ENCODE results near the gene VAT1L.

Gene VAT1L

GRCh38 chr16:77993111-77993985 lies 205.0 kb downstream of the VAT1L start:
- H3K9me3 Mint-ChIP-seq = peaks cover 19% of the 10 kb centered on the region
- DNase-seq = no peak
- H3K36me3 Mint-ChIP-seq (ENCODE audit: low read depth) = no peaks in the 10 kb centered on the region
- no peaks in the 10 kb centered on the region for H3K4me1 Mint-ChIP-seq
- no peak overlapping the region for H3K4me3 Mint-ChIP-seq
- H3K27ac Mint-ChIP-seq = no peak overlapping the region
- no peaks in the 10 kb centered on the region for H3K27me3 Mint-ChIP-seq
- no peak for ATAC-seq

DNA sequence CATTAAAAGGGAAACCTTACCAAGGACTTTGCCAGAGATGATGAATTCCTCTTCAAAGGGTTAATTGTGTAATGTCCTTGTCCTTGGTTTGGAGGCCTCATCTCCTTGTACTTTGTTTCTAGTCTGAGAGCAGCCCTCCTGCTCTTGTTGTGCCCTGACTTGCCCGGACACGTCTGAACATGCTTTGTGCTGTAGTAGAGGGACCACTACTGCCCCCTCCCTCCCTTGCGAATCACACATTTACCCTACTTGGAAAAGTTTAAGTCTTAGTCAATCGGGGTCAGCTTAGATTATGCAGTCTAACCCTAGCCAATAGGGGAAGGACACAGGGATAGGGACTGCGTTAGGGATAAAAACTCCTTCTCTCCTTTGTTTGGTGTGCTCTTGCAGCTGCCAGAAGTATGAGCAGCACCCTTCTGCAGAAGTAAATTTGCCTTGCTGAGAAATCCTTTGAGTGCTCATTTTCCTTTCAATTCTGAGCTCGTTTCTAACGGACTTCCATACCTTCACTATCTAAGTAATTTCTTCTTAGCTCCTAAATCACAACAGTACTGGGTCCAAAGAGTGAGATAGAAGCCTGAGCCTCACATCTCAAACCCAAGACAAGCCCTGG lies 207.6 kb downstream of the VAT1L start:
- H3K9me3 Mint-ChIP-seq = peaks cover 19% of the 10 kb centered on the region
- no peaks in the 10 kb centered on the region for H3K36me3 Mint-ChIP-seq (ENCODE audit: low read depth)
- ATAC-seq = no peak
- no peaks in the 10 kb centered on the region for H3K4me1 Mint-ChIP-seq
- peaks cover 2% of the 10 kb centered on the region for H3K27me3 Mint-ChIP-seq
- no peak overlapping the region for H3K4me3 Mint-ChIP-seq
- DNase-seq = no peak
- H3K27ac Mint-ChIP-seq = no peak overlapping the region

GRCh38 chr16:77998350-77999023 lies 210.1 kb downstream of the VAT1L start:
- Mint-ChIP-seq H3K27ac (no peak overlapping the region), H3K36me3 (ENCODE audit: low read depth) (no peaks in the 10 kb centered on the region), H3K9me3 (peaks cover 19% of the 10 kb centered on the region), H3K4me3 (no peak overlapping the region), H3K27me3 (peaks cover 2% of the 10 kb centered on the region), H3K4me1 (no peaks in the 10 kb centered on the region)
- no peak for ATAC-seq
- DNase-seq = no peak

GRCh38 chr16:78001451-78002025 lies 213.2 kb downstream of the VAT1L start:
- Mint-ChIP-seq H3K27me3 (peaks cover 7% of the 10 kb centered on the region), H3K9me3 (peaks cover 6% of the 10 kb centered on the region), H3K4me1 (no peaks in the 10 kb centered on the region), H3K27ac (no peak overlapping the region), H3K4me3 (no peak overlapping the region), H3K36me3 (ENCODE audit: low read depth) (no peaks in the 10 kb centered on the region)
- no peak for DNase-seq
- ATAC-seq = no peak

DNA sequence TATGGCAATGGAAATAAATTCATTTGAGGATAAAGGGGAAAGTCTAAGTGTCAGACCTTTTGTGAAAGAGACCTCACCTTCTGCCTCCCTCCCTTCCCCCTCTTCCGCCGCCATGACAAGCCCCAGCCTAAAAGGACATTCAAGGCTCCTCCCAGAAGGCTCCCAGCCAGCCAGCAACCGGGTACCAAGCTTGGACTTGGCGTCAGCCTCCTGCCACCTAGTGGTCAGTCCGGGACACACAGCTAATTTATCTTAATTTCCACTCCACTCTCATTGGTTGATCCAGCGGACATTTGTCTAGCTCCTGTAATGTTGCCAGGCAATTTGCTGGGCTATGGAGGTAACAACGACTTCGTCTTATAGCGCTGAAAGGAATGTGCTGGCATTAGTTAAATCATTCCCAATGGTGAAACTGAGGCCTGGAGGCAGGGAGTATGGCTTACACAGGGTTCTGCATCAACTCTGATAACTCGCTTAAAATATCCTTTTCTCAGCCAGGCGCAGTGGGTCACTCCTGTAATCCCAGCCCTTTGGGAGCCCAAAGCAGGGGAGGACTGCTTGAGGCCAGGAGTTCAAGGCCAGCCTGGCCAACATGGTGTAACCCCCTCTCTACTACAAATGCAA lies 214.7 kb downstream of the VAT1L start:
- ATAC-seq (peak; percentile 93), DNase-seq (peak; percentile 78)
- no peaks in the 10 kb centered on the region for H3K4me1 Mint-ChIP-seq
- peaks cover 7% of the 10 kb centered on the region for H3K27me3 Mint-ChIP-seq
- no peak overlapping the region for H3K27ac Mint-ChIP-seq
- H3K36me3 Mint-ChIP-seq (ENCODE audit: low read depth) = no peaks in the 10 kb centered on the region
- H3K4me3 Mint-ChIP-seq = no peak overlapping the region
- no peaks in the 10 kb centered on the region for H3K9me3 Mint-ChIP-seq

- DNase-seq (no peak), ATAC-seq (no peak)
- Mint-ChIP-seq H3K9me3 (no peaks in the 10 kb centered on the region), H3K36me3 (ENCODE audit: low read depth) (no peaks in the 10 kb centered on the region), H3K4me3 (no peak overlapping the region), H3K4me1 (no peaks in the 10 kb centered on the region), H3K27ac (no peak overlapping the region), H3K27me3 (peaks cover 10% of the 10 kb centered on the region)
These were observed 216.2 kb downstream of the VAT1L start for GRCh38 chr16:78004517-78004916.

GRCh38 chr16:78005881-78006280 lies 217.5 kb downstream of the VAT1L start:
- H3K36me3 Mint-ChIP-seq (ENCODE audit: low read depth) = no peaks in the 10 kb centered on the region
- no peak overlapping the region for H3K4me3 Mint-ChIP-seq
- no peaks in the 10 kb centered on the region for H3K4me1 Mint-ChIP-seq
- H3K27me3 Mint-ChIP-seq = peaks cover 10% of the 10 kb centered on the region
- H3K9me3 Mint-ChIP-seq = no peaks in the 10 kb centered on the region
- H3K27ac Mint-ChIP-seq = no peak overlapping the region
- peak; percentile 3 for DNase-seq
- ATAC-seq = no peak

GRCh38 chr16:78007121-78007520 lies 218.8 kb downstream of the VAT1L start:
- no peaks in the 10 kb centered on the region for H3K4me1 Mint-ChIP-seq
- peaks cover 10% of the 10 kb centered on the region for H3K27me3 Mint-ChIP-seq
- H3K27ac Mint-ChIP-seq = no peak overlapping the region
- no peaks in the 10 kb centered on the region for H3K36me3 Mint-ChIP-seq (ENCODE audit: low read depth)
- DNase-seq (no peak), ATAC-seq (no peak)
- H3K4me3 Mint-ChIP-seq = no peak overlapping the region
- H3K9me3 Mint-ChIP-seq = no peaks in the 10 kb centered on the region

GRCh38 chr16:78022347-78023060 lies 234.1 kb downstream of the VAT1L start, which contains the start of gene CLEC3A:
Gene CLEC3A, plus strand, starts transcription at chr16:78022548. Its CDS starts 79 bp downstream, at chr16:78022627.
- Mint-ChIP-seq H3K9me3 (no peaks in the 10 kb centered on the region), H3K4me3 (no peak within 1 kb of the TSS), H3K27me3 (peaks cover 20% of the 10 kb centered on the region), H3K36me3 (ENCODE audit: low read depth) (no peaks in the 10 kb centered on the region), H3K4me1 (no peaks in the 10 kb centered on the region), H3K27ac (no peak within 1 kb of the TSS)
- ATAC-seq (no peak), DNase-seq (no peak)

DNA sequence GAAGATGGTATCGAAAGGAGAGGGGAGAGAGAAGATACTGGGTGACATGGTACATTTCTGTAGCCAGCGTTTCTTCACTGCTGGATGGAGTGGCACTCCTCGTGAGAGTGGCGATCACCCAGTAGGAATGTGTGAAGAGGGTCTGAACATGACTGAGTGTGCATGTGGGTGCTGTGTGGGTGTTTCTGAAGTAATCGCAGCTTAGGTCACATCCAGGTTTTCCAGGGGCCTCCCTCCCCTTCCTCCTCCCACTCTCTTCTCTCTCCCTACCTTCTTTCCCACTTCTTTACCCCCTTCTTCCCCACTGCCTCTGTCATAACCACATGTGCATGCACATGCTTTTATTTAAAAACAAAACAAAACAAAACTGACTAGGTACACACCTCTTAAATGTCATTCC lies 235.8 kb downstream of the VAT1L start:
- Mint-ChIP-seq H3K27ac (no peak overlapping the region), H3K9me3 (no peaks in the 10 kb centered on the region), H3K4me3 (no peak overlapping the region), H3K4me1 (no peaks in the 10 kb centered on the region), H3K27me3 (peaks cover 19% of the 10 kb centered on the region), H3K36me3 (ENCODE audit: low read depth) (no peaks in the 10 kb centered on the region)
- ATAC-seq (no peak), DNase-seq (no peak)

- DNase-seq (no peak), ATAC-seq (no peak)
- H3K4me1 Mint-ChIP-seq = no peaks in the 10 kb centered on the region
- no peak overlapping the region for H3K27ac Mint-ChIP-seq
- no peaks in the 10 kb centered on the region for H3K9me3 Mint-ChIP-seq
- H3K36me3 Mint-ChIP-seq (ENCODE audit: low read depth) = no peaks in the 10 kb centered on the region
- H3K4me3 Mint-ChIP-seq = no peak overlapping the region
- H3K27me3 Mint-ChIP-seq = peaks cover 19% of the 10 kb centered on the region
These were observed 237.3 kb downstream of the VAT1L start for GRCh38 chr16:78025631-78026030.

- ATAC-seq = no peak
- no peak for DNase-seq
- H3K4me3 Mint-ChIP-seq = no peak overlapping the region
- H3K27me3 Mint-ChIP-seq = peaks cover 19% of the 10 kb centered on the region
- no peaks in the 10 kb centered on the region for H3K9me3 Mint-ChIP-seq
- H3K36me3 Mint-ChIP-seq (ENCODE audit: low read depth) = no peaks in the 10 kb centered on the region
- no peak overlapping the region for H3K27ac Mint-ChIP-seq
- H3K4me1 Mint-ChIP-seq = no peaks in the 10 kb centered on the region
These were observed 239.7 kb downstream of the VAT1L start for GRCh38 chr16:78028018-78028417.
